Fibroblast of skin of left biceps (primary cell): Measurements from ENCODE around the gene DYNLRB1.

ENCODE experiments used
- DNase-seq, 2 experiments: peaks; one replicate each; pipeline ENCODE4 v3.0.0-alpha.2; 2013; ENCODE audit warnings: low read depth in 2 of 2

Gene DYNLRB1

DNA sequence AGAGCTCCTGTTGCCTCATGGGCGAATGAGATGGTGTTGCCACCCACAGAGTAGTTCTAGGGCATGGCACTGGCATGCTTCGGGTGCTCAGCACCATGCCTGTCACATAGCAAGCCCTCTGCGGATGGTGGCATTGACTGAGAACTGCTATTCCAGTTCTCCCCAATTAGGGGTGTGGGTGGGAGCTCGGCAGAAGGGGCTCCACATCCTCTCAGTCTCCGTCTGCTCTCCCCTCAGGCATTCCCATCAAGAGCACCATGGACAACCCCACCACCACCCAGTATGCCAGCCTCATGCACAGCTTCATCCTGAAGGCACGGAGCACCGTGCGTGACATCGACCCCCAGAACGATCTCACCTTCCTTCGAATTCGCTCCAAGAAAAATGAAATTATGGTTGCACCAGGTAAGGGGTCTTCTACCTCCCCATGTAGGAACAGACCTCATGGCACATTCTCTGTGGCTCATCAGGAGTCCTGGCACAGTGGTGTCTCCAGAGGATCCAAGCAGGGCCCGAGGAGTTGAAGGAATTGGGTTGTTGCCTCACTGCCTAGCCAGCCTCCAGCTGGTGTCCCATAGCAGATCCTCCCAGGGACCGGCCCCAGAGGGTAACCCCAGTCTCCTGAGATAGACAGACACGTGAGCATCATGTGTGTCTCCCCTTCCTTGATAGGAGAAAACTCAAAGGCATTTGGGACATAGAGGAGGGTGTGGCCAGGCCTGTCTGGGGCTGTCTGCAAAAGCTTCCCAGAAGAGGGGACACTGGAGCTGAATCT, 18.4 kb downstream of the DYNLRB1 start:
- DNase-seq = no peak

DNA sequence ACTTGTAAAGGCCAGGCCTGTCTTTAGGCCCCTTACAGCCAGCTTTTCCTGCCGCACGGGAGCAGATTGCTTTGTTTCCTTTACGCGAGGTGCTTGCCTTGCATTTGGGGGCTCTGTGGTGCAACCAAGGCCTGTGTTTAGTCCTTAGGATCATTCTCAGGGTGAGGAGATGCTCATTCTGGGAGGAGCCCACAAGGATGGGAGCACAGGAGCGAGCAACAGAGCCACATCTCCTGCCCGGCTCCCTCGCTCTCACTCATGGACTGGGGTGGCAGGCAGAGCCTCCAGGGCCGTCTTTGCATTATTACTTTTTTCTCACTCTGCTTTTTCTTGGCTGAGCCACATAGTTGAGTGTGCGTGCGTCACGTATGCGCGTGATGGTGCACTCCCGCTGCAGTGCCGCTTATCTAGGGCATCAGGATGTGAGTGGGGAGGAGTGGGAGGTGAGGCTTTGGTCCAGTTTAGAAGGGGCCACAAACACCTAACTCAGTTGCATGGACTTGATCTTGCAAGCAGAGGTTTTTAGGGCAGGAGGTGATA, 19.1 kb downstream of the DYNLRB1 start:
- no peak for DNase-seq

DNA sequence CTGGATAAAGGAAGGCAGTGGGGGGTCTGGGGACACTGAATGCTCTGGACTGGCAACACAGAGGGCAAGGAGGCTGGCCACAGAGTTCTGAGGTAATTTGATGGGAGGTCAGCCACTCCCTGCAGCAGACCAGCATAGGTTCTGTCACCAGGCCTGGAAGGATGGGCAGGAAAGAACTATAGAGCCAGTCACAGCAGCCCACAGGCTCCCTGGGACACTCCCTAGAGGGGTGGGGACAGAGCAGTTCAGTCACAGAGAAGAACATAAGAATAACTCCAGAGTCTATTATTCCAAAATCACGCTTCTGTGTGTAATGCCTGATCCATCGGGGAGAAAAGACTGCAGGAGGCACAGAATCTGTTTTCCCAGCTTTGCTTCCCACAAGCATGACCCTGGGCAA, 19.6 kb downstream of the DYNLRB1 start:
- no peak for DNase-seq

DNA sequence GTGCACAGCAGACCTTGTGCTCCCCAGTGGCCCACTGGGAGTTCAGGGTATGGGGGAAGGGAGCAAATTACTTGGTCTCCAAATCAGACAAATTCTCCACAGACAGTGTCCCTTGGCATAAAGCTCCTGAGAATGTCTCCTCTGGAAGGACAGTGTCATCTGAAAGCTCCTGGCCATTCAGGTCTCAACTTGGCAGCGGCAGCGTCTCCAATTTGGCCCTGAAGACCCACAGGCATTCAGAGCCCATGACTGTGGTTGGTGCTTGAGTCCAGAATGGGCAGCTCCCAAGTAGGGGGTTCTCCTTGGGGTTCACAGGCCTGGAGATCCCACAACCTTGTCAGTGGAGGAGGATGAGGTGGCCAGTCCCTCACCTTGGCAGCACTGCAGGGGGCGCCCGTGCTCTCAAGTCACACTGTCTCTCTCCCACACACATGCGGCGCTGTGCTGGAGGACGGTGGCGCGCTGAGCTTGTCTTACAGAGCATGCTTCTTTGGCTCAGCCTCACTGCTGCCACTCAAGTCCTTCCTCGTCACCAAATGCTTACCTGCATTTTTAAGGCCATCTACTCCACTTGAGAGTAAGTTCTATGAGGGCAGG, 20.7 kb downstream of the DYNLRB1 start:
- DNase-seq = no peak

DNA sequence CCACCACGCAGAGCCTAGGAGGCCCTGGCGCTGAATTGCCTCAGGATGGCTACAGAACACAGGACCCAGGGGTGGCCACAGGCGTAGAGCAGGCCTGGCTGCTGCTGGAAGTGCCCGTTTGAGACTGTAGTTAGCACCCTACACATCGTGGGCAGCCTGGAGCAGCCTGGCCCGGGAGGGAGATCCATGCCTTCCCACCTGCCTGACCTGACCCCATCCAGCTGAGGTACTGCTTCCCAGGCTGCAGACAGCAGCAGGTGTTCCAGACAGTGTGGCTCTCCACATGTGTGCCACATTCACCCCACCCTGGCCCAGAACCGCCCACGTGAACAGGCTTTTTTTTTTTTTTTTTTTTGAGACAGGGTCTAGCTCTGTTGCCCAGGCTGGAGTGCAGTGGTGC, 21.4 kb downstream of the DYNLRB1 start:
- no peak for DNase-seq

DNA sequence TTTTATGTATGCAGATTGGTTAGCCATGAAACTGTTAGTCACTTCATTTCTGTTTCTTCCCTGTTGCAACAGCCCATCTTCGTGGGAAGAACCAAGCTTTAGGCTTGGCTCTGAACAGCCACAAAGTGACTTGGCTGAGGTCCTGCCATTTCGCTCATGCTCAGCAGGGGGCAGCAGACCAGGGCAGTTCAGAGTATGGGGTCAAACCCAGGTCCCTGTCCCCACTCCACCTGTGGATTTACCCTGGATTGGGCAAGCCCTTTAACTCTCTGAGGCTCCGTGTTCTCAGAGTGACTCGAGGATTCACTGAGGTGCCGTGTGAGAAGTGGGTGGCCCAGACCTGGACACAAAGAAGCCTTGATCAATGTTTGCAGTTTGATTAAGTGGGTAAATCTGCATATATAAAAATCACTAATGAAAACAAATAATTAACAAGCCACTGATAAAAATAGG, 22.5 kb downstream of the DYNLRB1 start:
- DNase-seq = no peak

DNA sequence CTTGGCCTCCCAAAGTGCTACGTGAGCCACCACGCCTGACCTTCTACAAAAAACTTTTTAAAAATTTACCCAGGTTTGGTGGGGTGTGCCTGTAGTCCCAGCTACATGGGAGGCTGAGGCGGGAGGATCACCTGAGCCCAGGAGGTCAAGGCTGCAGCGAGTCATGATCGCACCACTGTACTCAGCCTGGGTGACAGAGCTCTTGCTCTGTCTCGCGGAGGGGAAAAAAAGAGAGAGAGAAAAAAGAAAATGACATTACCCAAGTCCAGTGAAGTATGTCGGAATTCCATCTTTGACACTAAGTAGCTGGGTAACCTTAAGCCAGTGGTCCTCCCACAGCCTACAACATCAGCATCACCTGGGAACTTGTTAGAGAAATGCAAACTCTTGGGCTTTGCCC, 23.5 kb downstream of the DYNLRB1 start:
- DNase-seq = no peak

DNA sequence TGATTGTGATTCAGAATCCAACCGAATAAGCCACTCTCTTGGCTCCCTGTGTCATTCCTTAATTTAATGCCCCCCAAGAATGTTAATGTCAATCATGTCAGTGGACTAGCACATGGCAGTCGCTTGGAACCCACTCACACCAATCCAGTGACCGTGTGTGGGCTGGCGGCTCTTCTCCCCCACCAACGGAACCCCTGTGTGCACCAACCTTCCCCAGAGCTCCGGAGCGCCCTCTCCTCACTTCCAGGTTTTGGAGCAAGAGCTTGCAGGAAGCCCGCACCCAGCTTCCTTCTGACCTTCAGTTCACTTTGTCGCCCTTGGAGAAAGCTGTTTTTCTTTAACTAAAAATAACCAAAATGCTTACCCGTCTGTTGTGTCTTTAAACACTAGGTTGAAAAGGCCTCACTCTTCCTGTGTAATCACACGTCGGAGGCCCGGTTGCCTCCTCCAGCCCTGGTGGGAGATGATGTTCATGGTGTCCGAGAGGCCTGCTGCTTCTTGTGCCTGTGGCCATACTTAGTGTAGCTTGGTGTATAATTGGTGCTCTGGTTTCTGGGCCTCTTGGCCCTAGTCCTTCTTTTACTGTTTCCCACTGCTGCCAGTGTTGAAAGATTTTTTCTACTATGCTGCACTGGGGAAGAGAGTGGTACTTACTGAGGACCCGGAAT, 24.5 kb downstream of the DYNLRB1 start:
- no peak for DNase-seq

DNA sequence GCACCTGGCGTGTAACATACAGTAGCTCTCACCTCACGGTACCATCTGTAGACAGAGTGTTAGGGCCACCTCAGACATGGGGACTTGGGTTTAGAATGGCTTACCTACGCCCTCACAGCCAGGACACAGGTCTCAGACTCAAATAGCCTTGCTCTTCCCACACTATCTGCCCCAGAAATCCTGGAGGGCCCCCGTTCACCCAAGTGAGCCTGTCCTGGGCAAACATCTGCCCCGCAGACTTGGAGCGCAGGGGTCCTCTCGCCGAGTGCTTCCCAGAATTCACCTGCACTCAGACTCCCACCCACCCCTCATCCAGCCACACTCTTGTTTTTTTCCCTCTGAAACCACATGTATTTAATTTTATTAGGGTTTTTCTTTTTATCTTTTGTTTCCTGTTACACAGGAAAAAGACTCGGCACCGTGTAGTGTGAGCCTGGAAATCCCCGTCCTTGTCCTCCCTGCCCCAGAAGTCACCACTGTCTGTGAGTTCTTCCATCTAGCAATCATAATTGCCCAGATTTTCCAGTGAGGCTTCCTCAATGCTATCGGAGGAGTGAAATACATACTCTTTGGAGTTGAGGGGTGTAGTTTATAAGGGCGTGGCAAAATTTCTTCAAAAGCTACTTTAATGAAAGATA, 25.2 kb downstream of the DYNLRB1 start:
- no peak for DNase-seq

DNA sequence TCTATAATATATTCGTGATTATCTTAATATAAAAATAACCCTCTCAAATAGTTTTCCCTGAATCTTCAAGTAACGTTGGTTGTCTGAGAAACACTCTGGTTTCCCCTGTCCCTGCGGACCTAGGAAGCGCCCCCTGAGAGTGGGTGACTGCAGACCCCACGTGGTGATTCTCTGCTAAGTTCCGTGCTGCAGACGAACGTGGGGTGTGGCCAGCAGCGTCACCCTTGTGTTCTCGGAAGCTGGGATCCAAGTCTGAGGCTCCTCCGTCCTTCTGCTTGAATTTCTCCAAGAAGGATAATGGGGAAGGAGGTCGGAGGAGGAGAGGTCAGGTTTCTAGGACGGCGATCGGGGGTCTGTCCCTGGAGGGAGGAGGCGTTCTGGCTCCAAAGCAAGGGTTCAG, 25.7 kb downstream of the DYNLRB1 start:
- DNase-seq = no peak

DNA sequence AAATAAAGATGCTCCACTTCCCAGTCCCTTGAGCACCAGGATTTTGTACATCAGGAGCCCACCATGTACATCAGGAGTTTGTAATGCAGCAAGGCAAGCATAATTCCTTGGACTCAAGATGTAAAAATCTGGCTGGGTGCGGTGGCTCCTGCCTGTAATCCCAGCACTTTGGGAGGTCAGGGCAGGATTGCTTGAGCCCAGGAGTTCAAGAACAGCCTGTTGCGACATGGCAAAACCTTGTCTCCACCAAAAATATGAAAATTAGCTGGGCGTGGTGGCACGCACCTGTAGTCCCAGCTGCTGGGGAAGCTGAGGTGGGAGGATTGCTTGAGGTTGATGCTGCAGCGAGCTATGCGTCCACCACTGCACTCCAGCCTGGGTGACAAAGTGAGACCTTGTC, 26.2 kb downstream of the DYNLRB1 start:
- DNase-seq = no peak

DNA sequence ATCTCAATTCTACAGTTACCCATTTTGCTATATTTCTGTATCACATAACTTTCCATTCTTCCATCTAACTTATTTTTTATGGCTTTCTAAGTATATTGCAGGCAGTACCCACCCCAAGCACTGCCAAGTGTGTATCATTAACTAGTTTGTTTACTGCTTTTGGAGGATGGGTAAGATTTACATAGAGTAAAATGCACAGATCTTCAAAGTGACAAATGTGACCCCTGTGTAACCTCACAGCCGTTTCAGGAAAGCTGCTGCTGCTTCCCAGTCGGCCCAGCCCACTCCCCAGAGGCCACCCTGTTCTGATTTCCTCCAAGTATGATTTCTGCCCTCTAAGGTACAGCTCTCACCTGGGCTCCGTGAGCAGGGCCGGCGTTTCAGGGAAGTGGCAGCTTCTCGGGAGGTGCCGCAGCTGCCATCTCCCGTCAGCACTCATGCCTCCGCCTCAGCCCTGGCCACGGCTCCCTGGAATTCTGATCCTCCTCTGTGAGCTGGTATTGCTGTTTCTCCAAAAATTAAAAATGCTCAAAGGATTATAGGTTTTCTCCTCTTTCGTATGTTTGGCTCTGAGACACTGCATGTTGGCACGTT, 27.3 kb downstream of the DYNLRB1 start:
- DNase-seq = no peak

DNA sequence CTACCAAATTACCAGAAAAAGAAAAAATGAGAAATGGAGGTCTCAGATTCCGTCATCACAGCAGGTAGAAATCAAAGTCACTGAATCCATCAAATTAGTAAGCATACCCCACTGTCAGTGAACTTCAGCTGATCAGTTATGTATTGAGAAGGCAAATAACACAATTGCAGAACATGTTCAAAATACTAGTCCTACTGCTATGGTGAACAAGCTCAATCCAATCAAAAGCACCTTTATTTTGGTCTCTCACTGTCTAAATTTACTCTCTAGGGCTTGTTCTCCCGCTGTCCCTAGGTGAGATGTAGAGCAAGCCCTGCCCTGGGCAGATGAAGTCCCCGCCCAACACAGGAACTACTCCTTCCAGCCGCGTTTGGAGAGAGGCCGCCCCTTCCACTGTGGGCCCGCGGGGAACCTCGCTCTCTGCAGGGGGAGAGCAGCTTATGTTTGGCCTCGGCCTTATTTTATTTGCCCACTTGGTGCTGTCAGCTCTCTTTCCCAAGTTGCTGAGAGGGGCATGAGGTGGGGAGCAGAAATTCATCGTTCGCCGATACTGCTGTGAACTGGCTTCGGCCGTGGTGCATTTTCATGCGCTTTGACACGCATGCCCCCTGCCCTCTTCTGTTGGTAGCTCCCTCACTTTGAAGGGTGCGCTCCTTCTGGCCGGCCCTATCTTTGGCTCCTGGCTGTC, 28.0 kb downstream of the DYNLRB1 start:
- DNase-seq = no peak

DNA sequence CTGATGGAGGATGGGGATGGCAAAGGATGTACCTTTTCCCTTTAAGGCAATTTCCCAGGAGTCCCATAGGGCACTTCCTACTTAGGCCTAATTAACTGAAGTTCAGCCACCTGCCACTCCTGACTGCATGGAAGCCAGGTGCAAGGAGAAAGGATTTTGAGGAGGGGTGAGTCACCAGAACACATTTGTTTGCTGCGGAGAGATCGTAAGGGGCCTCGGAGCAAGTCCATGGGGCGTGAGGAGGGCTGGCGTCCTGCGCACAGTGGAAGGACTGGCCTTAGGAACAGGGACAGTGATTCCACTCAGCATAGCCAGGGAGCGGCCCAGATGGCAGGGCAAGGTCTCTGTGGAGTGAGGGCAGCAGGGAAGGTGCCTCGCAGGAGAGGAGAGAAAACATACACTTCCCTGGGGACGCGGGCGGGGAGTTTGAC, 30.5 kb downstream of the DYNLRB1 start:
- no peak for DNase-seq

DNA sequence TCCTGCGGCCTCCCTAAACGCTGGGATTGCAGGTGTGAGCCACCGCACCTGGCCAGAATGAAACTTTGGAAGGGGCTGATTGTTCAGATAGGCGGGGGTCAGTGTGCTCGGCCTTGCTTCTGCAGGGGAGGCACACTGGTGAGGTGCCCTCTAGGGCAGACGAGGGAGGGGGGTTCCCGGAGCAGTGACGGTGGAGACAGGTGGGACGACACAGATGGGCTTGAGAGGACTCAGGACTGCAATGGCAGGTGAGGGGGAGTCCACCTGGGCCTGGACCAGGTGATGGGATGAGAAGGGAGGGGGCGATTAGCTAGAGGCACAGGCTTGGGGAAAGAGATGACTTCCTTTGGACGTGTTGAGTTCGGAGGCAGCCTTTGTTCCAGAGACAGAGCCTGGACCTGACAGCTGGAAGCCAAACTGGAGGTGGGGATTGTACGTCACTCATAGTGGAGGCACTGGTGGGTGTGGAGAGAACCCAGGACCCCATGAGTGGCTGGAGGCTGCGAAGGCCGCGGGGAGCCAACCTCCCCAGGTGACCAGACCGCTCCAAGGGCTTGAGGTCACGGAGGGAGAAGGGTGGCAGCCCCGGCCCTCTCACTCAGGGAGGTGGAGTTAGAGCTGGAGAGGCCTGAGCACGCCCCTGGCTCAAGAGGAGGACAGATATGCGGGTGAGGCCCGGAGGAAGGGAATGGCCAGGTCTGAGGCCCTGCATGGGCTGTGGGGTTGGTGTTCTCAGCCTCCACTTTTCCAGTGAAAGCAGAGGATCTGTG, 31.8 kb downstream of the DYNLRB1 start:
- DNase-seq = no peak

DNA sequence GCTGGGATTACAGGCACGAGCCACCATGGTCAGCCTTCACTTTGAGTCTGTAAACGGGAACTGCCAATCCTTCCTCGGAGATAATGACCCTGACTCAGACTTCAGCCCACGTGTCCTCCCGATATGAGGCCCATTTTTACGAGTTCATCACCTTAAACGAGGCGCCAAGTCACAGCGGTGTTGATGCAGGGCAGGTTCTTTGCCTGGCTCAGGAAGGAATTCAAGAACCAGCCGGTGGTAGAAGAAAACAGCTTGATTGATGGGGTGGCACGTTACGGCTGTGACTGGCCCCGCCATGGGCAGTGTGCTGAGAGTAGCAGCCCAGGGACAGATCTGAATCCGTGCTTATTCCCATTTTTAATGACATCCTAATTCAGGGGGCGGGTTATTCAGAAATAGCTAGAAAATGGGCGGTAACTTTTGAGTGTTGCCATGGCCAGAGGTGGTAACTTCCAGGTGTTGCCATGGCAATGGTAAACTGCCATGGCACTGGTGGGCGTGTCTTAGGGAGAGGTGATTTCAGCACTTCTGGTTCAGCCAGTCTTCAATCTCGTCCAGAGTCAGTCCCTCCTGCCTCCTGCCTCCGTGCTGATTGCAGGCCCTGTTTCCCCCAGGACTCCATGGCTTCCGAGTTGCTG, 33.2 kb downstream of the DYNLRB1 start:
- no peak for DNase-seq

DNA sequence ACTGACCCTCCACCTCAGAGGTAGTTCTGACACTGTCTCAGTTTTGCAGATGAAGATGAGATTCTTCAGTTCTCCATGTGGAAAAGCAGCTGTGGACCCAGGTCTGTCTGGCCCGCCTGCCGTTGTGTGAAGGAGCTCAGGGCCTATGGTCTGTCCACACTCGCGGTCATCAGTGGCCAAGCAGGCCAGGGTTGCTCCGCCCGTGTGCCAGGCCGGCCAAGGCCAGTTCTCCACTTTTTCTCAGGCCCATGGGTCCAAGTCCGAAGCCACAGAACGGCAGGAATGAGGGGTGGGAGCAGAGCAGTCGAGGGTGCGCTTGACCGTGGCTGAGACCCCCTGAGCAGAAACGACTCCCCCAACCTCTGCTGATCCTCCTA, 33.7 kb downstream of the DYNLRB1 start:
- no peak for DNase-seq

DNA sequence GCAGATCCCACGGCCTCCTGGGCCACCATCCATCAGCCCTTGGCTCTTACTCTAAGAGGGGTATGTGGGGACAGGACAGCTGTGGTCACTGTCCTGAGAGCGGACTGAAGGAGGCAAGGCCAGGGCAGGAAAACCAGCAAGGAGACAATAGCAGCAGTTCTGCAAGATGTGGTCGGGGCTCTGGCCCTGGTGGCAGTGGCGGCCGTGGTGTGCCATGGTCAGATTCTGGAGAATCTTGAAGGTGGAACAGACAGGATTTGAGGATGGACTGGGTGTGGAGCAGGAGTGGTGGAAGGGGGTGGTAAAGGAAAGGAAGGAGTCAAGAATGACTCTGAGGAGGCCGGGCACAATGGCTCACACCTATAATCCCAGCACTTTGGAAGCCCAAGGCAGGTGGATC, 36.3 kb downstream of the DYNLRB1 start:
- no peak for DNase-seq

DNA sequence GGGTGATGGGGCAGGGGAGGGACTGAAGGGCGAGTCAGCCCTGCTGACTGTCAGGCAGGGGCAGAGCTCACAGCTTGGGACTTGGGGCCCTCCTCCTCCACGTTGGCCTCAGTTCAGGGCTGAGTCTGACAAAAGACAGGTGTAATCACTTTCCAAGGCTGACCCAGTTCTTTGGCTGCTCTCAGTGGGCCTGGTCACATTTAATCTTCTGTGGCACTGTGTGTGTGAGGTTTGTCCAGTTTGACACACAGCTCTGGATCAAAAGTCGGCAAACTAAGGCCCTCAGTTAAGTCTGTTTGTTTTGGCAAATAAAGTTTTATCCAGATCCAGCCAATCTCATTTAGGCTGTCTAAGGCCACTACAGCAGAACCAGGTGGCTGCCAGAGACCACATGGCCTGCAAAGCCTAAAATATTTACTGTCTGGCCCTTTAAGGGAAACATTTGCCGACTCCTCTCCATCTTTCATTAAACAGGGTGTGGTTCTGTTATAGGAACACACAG, 37.2 kb downstream of the DYNLRB1 start:
- DNase-seq = no peak

DNA sequence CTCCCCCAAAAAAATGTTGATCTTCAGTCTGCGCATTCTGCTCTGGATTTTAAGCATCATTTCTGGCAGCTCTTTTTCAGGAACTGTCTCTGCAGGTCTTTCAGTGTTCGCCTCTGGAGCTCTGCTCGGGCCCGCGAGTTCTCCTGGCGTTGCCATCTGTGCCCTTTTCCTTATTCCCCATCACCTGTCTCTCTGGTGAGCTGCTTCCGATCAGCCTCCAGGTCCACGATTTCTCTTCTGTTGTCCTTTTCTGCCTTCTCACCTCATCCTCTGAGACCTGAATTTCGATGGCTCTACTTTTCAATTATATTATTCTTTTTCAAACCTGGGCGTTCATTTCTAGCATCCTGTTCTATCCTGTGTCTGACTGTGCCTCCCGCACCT, 41.7 kb downstream of the DYNLRB1 start:
- DNase-seq = no peak
